Fibroblast of pulmonary artery (primary cell): ENCODE measurements around the gene IGF1R.
A peak's percentile ranks its signal among the peaks of the same experiment; 100 is the strongest.

Experiments
- DNase-seq: peaks from one replicate; pipeline ENCODE4 v3.0.0-alpha.2; 2010; ENCODE audit warnings: low read depth
- H3K4me3 ChIP-seq: replicated peaks from 2 replicates; pipeline ENCODE4 v1.5.1; 2011; ENCODE audit warnings: low read depth, mild to moderate bottlenecking, control low read depth, low read length, moderate library complexity
- CTCF ChIP-seq: IDR thresholded peaks from 2 replicates; pipeline ENCODE4 v1.5.1; 2011; ENCODE audit warnings: mild to moderate bottlenecking, control low read depth, low read length, inconsistent platforms; ENCODE audit errors: missing control alignments

Gene IGF1R

GRCh38 chr15:98776607-98777281 lies 128.4 kb downstream of the IGF1R start:
- DNase-seq, result peak; percentile 35
- no peak for TF ChIP-seq CTCF

GRCh38 chr15:98777426-98777825 lies 129.1 kb downstream of the IGF1R start:
- TF ChIP-seq CTCF, result no peak
- H3K4me3 ChIP-seq, result no peak overlapping the region
- no peak for DNase-seq

More at GRCh38 chr15:98776607-98777281, 128.4 kb downstream of the IGF1R start:
- H3K4me3 ChIP-seq, result no peak overlapping the region

- no peak for TF ChIP-seq CTCF
- DNase-seq, result no peak
- H3K4me3 ChIP-seq, result no peak overlapping the region
These were observed 130.1 kb downstream of the IGF1R start for GRCh38 chr15:98778263-98778959.

GRCh38 chr15:98778960-98779359 lies 130.6 kb downstream of the IGF1R start:
- no peak for TF ChIP-seq CTCF
- no peak overlapping the region for H3K4me3 ChIP-seq
- DNase-seq, result no peak

- H3K4me3 ChIP-seq, result no peak overlapping the region
- TF ChIP-seq CTCF, result peak; percentile 99
- DNase-seq, result peak; percentile 78
These were observed 131.2 kb downstream of the IGF1R start for GRCh38 chr15:98779463-98780071.

GRCh38 chr15:98781838-98782237 lies 133.5 kb downstream of the IGF1R start:
- no peak for TF ChIP-seq CTCF
- DNase-seq, result no peak

GRCh38 chr15:98782801-98783200 lies 134.5 kb downstream of the IGF1R start:
- no peak for TF ChIP-seq CTCF
- DNase-seq, result no peak
- H3K4me3 ChIP-seq, result no peak overlapping the region

More at GRCh38 chr15:98781838-98782237, 133.5 kb downstream of the IGF1R start:
- H3K4me3 ChIP-seq, result no peak overlapping the region
